ENCODE data around the gene AGR2. TPM values are rescaled to one million over a fixed set of nuclear protein-coding genes. Genes with fewer than 3 reads are reported as not detected.

The AGR2 gene
- total RNA-seq, 1 experiment from 2014 or later = 140 TPM

DNA sequence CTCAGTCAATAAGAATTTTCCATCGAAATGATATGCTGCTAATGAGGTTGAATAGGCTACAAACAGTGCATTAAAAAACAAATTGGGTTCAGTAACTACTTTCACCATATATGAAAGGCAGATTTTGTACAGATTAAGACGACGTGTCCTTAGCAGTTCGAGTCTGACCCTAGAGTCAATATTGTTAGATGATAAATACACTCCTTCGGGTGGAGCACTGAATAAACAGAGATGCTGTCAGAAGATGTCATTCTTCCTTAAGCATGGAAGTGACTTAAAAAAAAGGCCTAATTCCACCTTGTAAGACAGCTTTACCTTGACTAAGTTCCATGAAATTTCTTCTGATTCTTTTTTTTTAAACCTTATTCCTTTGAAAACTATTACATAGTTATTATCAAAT, 5.8 kb upstream of the AGR2 start:
- H3F3A ChIP-seq (ENCODE audit: low read length, unreplicated experiment) = peaks cover 15% of the 10 kb centered on the region
- H3K27ac ChIP-seq (ENCODE audit: low read length) = peak overlapping the region; percentile 96
- POLR2A ChIA-PET (ENCODE audit: unreplicated experiment) = no interaction called here
- BruUV-seq (replicated peaks) = no TSS peak
- H3K4me2 ChIP-seq (ENCODE audit: low read length) = peak overlapping the region; percentile 75
- H3K9me2 ChIP-seq (replicated peaks; ENCODE audit: low read length) = no peaks in the 10 kb centered on the region
- H3K27me3 ChIP-seq (ENCODE audit: low read length) = no peaks in the 10 kb centered on the region
- intact Hi-C loops (cut with micrococcal nuclease) = loop anchor here (5.0 kb wide), 1 partner anchor 747 kb away; no protein-coding TSS in a partner anchor
- H3K9ac ChIP-seq (ENCODE audit: low read length) = peak overlapping the region; percentile 77
- H3K79me2 ChIP-seq (ENCODE audit: low read length) = no peaks in the 10 kb centered on the region
- peak overlapping the region; percentile 15 for H2AFZ ChIP-seq (ENCODE audit: low read length)
- no peaks in the 10 kb centered on the region for H3K36me3 ChIP-seq (ENCODE audit: low read depth, low read length)
- H3K4me1 ChIP-seq (ENCODE audit: insufficient read depth, low read length) = peaks cover 66% of the 10 kb centered on the region
- TF ChIP-seq CTCF (conservative IDR thresholded peaks at IDR 0.05; ENCODE audit: low read depth, low read length) = no peak
- TF ChIP-seq EZH2phosphoT487 (IDR thresholded peaks at IDR 0.05; ENCODE audit: borderline replicate concordance, low read length) = no peak
- TF ChIP-seq EZH2 (IDR thresholded peaks at IDR 0.05; ENCODE audit: low read length, unreplicated experiment) = no peak
- H4K20me1 ChIP-seq (ENCODE audit: low read length) = no peaks in the 10 kb centered on the region
- H3K9me3 ChIP-seq (ENCODE audit: low read length) = no peaks in the 10 kb centered on the region
- H3K4me3 ChIP-seq (ENCODE audit: low read length) = peak overlapping the region; percentile 27; the same call in 1 of the 2 replicates
- peak; percentile 60 for ATAC-seq
- CTCF ChIA-PET = interaction anchor here (1.2 kb wide), 1 partner anchor 36 kb away, joined by 3 read pairs; no protein-coding TSS in a partner anchor
- DNase-seq = peak; percentile 76

DNA sequence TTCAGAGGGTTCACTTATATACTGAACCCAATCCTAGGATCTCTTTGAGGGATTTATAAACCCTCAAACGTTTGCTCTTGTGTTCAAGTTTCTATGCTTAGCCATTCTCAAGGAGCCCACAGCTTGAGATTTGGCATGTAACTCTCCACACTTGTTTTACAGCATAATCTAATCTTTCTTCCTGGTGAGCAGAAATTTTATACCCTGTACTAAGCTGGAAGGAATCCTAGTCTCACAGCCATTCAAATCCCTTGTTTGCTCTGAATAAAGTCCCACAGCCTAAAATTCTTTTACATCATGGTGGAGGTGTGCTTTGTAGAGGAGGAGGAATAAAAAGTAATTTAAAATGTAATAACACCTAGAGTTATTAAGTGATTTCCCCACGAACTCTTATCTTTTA, 5.3 kb upstream of the AGR2 start:
- intact Hi-C loops (cut with micrococcal nuclease) = loop anchor here (5.0 kb wide), 1 partner anchor 747 kb away; no protein-coding TSS in a partner anchor
- peak; percentile 17 for ATAC-seq
- Histone ChIP-seq H3K4me2 (ENCODE audit: low read length) (peak overlapping the region; percentile 75), H3K4me3 (ENCODE audit: low read length) (peak overlapping the region; percentile 27; the same call in 1 of the 2 replicates), H3K27ac (ENCODE audit: low read length) (peak overlapping the region; percentile 96), H3F3A (ENCODE audit: low read length, unreplicated experiment) (peaks cover 16% of the 10 kb centered on the region), H3K27me3 (ENCODE audit: low read length) (no peaks in the 10 kb centered on the region), H4K20me1 (ENCODE audit: low read length) (no peaks in the 10 kb centered on the region), H3K36me3 (ENCODE audit: low read depth, low read length) (no peaks in the 10 kb centered on the region), H3K79me2 (ENCODE audit: low read length) (no peaks in the 10 kb centered on the region), H3K4me1 (ENCODE audit: insufficient read depth, low read length) (peaks cover 65% of the 10 kb centered on the region), H3K9me2 (replicated peaks; ENCODE audit: low read length) (no peaks in the 10 kb centered on the region), H3K9me3 (ENCODE audit: low read length) (no peaks in the 10 kb centered on the region), H3K9ac (ENCODE audit: low read length) (peak overlapping the region; percentile 77), H2AFZ (ENCODE audit: low read length) (peak overlapping the region; percentile 15)
- no TSS peak for BruUV-seq (replicated peaks)
- TF ChIP-seq CTCF (conservative IDR thresholded peaks at IDR 0.05; ENCODE audit: low read depth, low read length) = no peak
- TF ChIP-seq EZH2 (IDR thresholded peaks at IDR 0.05; ENCODE audit: low read length, unreplicated experiment) = no peak
- no peak for TF ChIP-seq EZH2phosphoT487 (IDR thresholded peaks at IDR 0.05; ENCODE audit: borderline replicate concordance, low read length)
- peak; percentile 44 for DNase-seq
- ChIA-PET POLR2A (ENCODE audit: unreplicated experiment) (interaction anchor here (0.5 kb wide), 1 partner anchor 168 kb away, joined by 5 read pairs; no protein-coding TSS in a partner anchor), CTCF (interaction anchor here (1.2 kb wide), 1 partner anchor 37 kb away, joined by 3 read pairs; no protein-coding TSS in a partner anchor)

DNA sequence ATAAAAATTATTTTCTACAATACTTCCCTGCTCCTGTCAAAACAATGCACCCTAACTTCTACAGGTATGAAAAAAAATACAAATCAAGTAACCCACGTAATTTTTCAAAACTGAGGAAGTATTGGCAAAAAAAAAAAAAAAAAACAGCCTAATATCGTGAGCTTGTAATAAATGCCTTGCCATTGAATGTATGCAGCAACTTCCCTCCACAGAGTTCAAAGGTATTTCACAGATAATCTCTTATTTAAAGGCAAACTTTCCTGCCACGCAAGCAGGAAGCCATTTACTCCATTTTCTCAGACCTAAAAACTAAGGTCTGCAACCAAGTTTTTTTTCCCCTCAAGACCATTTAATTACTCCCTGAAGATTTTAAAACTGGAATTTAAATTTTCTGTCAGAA, 642 bp upstream of the AGR2 start:
- H2AFZ ChIP-seq (ENCODE audit: low read length) = 0 out of 2 replicates have a peak overlapping the region, but pooled peaks have one; percentile 22
- peak overlapping the region; percentile 95 for H3K9ac ChIP-seq (ENCODE audit: low read length)
- ATAC-seq = no peak
- DNase-seq = no peak
- peak overlapping the region; percentile 96 for H3K27ac ChIP-seq (ENCODE audit: low read length)
- peak overlapping the region; percentile 96 for H3K4me2 ChIP-seq (ENCODE audit: low read length)
- intact Hi-C loops (cut with micrococcal nuclease) = loop anchor here (1.0 to 10.0 kb wide), 2 partner anchors 8 to 499 kb away; no protein-coding TSS in a partner anchor
- peaks cover 22% of the 10 kb centered on the region for H3K79me2 ChIP-seq (ENCODE audit: low read length)
- H3K9me3 ChIP-seq (ENCODE audit: low read length) = no peaks in the 10 kb centered on the region
- peaks cover 3% of the 10 kb centered on the region; the same call in 1 of the 2 replicates for H4K20me1 ChIP-seq (ENCODE audit: low read length)
- TF ChIP-seq CTCF (conservative IDR thresholded peaks at IDR 0.05; ENCODE audit: low read depth, low read length) (no peak), EZH2phosphoT487 (IDR thresholded peaks at IDR 0.05; ENCODE audit: borderline replicate concordance, low read length) (no peak), EZH2 (IDR thresholded peaks at IDR 0.05; ENCODE audit: low read length, unreplicated experiment) (no peak)
- peak overlapping the region; percentile 57 for H3K4me3 ChIP-seq (ENCODE audit: low read length)
- H3K27me3 ChIP-seq (ENCODE audit: low read length) = no peaks in the 10 kb centered on the region
- H3F3A ChIP-seq (ENCODE audit: low read length, unreplicated experiment) = peaks cover 10% of the 10 kb centered on the region
- TSS peak; percentile 42 for BruUV-seq (replicated peaks)
- H3K9me2 ChIP-seq (replicated peaks; ENCODE audit: low read length) = no peaks in the 10 kb centered on the region
- peaks cover 61% of the 10 kb centered on the region for H3K4me1 ChIP-seq (ENCODE audit: insufficient read depth, low read length)
- POLR2A ChIA-PET (ENCODE audit: unreplicated experiment) = interaction anchor here (0.7 kb wide), 1 partner anchor 184 kb away, joined by 5 read pairs; no protein-coding TSS in a partner anchor
- H3K36me3 ChIP-seq (ENCODE audit: low read depth, low read length) = peaks cover 3% of the 10 kb centered on the region; the same call in 1 of the 2 replicates
- CTCF ChIA-PET = interaction anchor here (1.2 kb wide), 1 partner anchor 86 kb away, joined by 5 read pairs; no protein-coding TSS in a partner anchor
